Immature natural killer cell (primary cell): ENCODE results near the gene FNDC3B. TPM values are rescaled to one million over a fixed set of nuclear protein-coding genes. Genes with fewer than 3 reads are reported as not detected.

Source experiments
- DNase-seq, 3 donors: peaks; one replicate each; pipeline ENCODE4 v3.0.0; 2022; ENCODE audit warnings: mixed read lengths in 1 of 3
- H3K27ac Mint-ChIP-seq, 6 donors: one replicate each; pipeline ENCODE4 v1.8.0; 2020; ENCODE audit warnings: mixed read lengths in 6 of 6, mild to moderate bottlenecking in 5 of 6, inconsistent platforms in 4 of 6, moderate library complexity in 3 of 6
- H3K27me3 Mint-ChIP-seq, 3 donors: one replicate each; pipeline ENCODE4 v1.8.0; 2020 to 2021; ENCODE audit warnings: low read depth in 3 of 3, mild to moderate bottlenecking in 3 of 3, mixed read lengths in 3 of 3, moderate library complexity in 3 of 3, inconsistent platforms in 1 of 3
- H3K36me3 Mint-ChIP-seq, 3 donors: one replicate each; pipeline ENCODE4 v1.8.0; 2020; ENCODE audit warnings: mixed read lengths in 3 of 3, inconsistent platforms in 2 of 3, mild to moderate bottlenecking in 2 of 3
- H3K4me1 Mint-ChIP-seq, 2 donors: one replicate each; pipeline ENCODE4 v1.8.0; 2020; ENCODE audit warnings: inconsistent platforms in 2 of 2, mild to moderate bottlenecking in 2 of 2, mixed read lengths in 2 of 2, moderate library complexity in 1 of 2
- H3K4me3 Mint-ChIP-seq, 5 donors: one replicate each; pipeline ENCODE4 v1.8.0; 2020; ENCODE audit warnings: mild to moderate bottlenecking in 5 of 5, mixed read lengths in 5 of 5, inconsistent platforms in 3 of 5, moderate library complexity in 3 of 5
- H3K9me3 Mint-ChIP-seq, 6 donors: one replicate each; pipeline ENCODE4 v1.8.0; 2020; ENCODE audit warnings: mild to moderate bottlenecking in 6 of 6, mixed read lengths in 6 of 6, inconsistent platforms in 4 of 6, moderate library complexity in 3 of 6
- polyA plus RNA-seq, 3 donors: library from polyadenylated mRNA; unstranded; fragments of 300-500 nt; fragmentation: Illumina TruSeq; gene quantifications; one replicate each; pipeline ENCODE4 v1.2.3, GENCODE V29; 2021

Gene FNDC3B
- polyA plus RNA-seq, 3 donors from 2014 or later = 19.7 to 46.1 (median 24.4) TPM

DNA sequence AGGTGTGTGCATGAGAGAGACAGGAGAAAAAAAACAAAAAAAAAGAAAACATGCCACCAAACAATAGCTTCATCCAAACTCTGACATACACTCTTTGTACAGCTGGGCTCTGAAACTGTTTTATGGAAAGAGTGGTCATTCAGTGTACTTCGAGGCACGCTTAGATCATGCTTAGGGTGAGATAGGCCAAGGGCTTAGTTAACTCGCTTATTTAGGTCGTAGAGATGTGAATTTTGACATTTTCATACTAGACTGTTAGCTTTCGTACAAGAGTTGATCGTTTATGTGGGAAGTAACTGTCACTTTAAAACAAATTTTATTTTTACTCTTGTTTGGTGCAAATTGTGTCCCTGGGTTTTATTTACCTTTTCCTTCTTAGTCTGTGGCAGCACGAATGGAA lies 242.5 kb downstream of the FNDC3B start:
- no peak overlapping the region for H3K4me3 Mint-ChIP-seq
- peak overlapping the region in 1 of 6 donors; percentile 55 for H3K27ac Mint-ChIP-seq
- peaks cover 0 to 4% (median 0%) of the 10 kb centered on the region in 3 donors for H3K27me3 Mint-ChIP-seq
- no peak for DNase-seq
- H3K36me3 Mint-ChIP-seq = peaks cover 5 to 13% (median 12%) of the 10 kb centered on the region in 3 donors
- peaks cover 27 to 52% of the 10 kb centered on the region in 2 donors for H3K4me1 Mint-ChIP-seq
- no peaks in the 10 kb centered on the region for H3K9me3 Mint-ChIP-seq

DNA sequence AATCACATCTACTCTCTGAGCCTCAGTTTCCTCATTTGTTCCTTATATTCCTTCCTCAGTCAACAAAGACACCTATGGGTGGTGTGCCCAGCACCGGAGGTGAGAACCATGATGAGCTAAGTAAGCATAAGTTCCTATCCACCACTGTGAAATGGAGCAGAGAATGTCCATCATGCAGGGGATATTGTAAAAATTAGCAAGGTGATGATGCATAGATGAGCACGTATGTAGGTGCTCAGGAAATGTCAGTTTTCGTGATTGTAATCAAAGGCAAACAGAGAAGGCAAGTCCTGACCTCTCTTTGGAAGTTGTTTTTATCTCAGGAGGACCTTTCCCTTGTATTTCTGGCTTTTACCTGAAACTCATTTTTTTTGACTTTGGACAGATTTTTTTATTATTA lies 243.5 kb downstream of the FNDC3B start:
- no peaks in the 10 kb centered on the region for H3K9me3 Mint-ChIP-seq
- no peak overlapping the region for H3K4me3 Mint-ChIP-seq
- peaks cover 8 to 17% (median 16%) of the 10 kb centered on the region in 3 donors for H3K36me3 Mint-ChIP-seq
- no peak for DNase-seq
- H3K27ac Mint-ChIP-seq = peak overlapping the region in 3 of 6 donors; percentile 8 to 27 (median 12)
- H3K4me1 Mint-ChIP-seq = peaks cover 34 to 58% of the 10 kb centered on the region in 2 donors
- peaks cover 0 to 4% (median 0%) of the 10 kb centered on the region in 3 donors for H3K27me3 Mint-ChIP-seq

GRCh38 chr3:172283841-172284357 lies 244.5 kb downstream of the FNDC3B start:
- H3K27me3 Mint-ChIP-seq = peaks cover 0 to 11% (median 0%) of the 10 kb centered on the region in 3 donors
- no peak for DNase-seq
- peaks cover 42 to 62% of the 10 kb centered on the region in 2 donors for H3K4me1 Mint-ChIP-seq
- H3K36me3 Mint-ChIP-seq = peaks cover 12 to 17% (median 16%) of the 10 kb centered on the region in 3 donors
- no peak overlapping the region for H3K27ac Mint-ChIP-seq
- H3K9me3 Mint-ChIP-seq = no peaks in the 10 kb centered on the region
- H3K4me3 Mint-ChIP-seq = no peak overlapping the region

DNA sequence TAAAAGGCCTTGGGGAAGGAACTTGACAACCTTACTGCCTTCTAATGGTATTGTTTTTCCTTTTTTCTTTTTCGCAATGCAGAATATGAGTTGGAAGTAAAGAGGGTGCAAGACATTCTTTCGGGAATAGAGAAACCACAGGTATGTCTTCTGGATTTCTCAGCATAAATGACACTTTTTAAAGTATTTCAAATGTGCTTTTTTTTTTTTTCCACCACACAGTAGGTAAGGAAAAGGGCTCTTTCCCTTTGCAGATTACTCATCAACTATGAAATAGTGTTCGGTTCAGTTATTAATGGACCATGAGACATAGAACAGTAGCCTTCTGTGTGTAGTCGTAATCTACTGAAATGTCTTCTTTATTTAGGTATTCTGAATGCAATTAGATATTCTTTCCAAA lies 246.5 kb downstream of the FNDC3B start:
- H3K4me1 Mint-ChIP-seq = peaks cover 54 to 75% of the 10 kb centered on the region in 2 donors
- no peaks in the 10 kb centered on the region for H3K9me3 Mint-ChIP-seq
- no peak overlapping the region for H3K4me3 Mint-ChIP-seq
- no peak for DNase-seq
- H3K27me3 Mint-ChIP-seq = peaks cover 0 to 13% (median 0%) of the 10 kb centered on the region in 3 donors
- H3K36me3 Mint-ChIP-seq = peaks cover 12 to 17% (median 12%) of the 10 kb centered on the region in 3 donors
- peak overlapping the region in 1 of 6 donors; percentile 35 for H3K27ac Mint-ChIP-seq

DNA sequence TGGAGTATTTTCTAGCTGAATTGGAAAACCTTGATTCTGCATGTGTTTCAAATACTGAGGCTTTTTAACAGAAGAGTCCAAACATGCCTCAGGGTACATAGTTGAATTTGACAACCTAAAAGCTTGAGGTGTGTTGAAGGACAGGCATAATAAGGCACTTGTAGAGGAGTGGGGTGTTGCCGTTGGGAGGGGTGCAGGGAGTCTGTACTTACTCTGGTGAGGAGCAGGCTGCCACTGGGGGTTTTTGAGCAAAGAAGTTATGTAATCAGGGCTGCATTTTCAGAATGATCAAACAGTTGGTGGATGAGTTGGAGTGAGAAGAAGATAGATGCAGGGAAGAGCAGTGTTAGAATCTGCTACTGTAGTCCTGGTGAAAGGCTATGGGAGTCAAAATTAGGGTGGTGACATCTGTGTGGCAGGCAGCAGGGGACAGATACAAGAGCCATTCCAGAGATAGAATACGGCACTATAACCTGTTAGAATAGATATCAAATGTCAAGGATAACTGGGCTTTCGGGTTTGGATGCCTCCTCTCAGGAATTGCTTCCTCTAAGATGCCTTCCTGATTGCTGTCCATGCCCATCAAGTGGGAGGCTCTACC lies 247.3 kb downstream of the FNDC3B start:
- Mint-ChIP-seq H3K4me1 (peaks cover 56 to 74% of the 10 kb centered on the region in 2 donors), H3K27ac (peak overlapping the region; percentile 15 to 88 (median 65)), H3K4me3 (no peak overlapping the region), H3K36me3 (peaks cover 12 to 17% (median 12%) of the 10 kb centered on the region in 3 donors), H3K27me3 (peaks cover 0 to 13% (median 0%) of the 10 kb centered on the region in 3 donors), H3K9me3 (no peaks in the 10 kb centered on the region)
- no peak for DNase-seq

DNA sequence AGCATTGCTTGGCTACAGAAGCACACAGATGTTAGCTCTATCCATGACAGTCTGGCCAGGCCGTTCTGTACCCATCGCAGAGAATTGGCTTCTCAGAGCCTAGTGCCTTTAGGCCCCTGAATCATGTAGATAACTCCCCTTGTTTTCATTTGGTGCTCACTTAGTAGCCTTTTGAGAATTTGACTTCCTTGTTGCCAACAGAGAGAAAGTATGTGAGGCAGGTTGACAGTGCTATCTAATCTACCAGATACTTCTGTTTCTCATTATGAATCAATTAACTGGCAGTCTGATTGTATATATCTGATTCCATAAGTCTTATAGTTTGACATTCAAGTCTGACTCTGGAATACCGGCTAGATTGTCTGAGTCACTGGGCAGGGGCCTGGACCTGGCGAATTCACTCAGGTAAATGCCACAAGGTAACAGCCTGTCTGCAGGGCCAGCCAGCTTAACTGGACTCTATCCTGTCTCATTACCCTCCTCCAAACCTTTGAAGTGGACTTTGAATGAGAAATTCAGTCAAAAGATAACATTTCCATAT lies 248.6 kb downstream of the FNDC3B start:
- Mint-ChIP-seq H3K36me3 (peaks cover 9 to 15% (median 12%) of the 10 kb centered on the region in 3 donors), H3K27me3 (peaks cover 0 to 13% (median 0%) of the 10 kb centered on the region in 3 donors), H3K9me3 (no peaks in the 10 kb centered on the region), H3K4me1 (peaks cover 62 to 76% of the 10 kb centered on the region in 2 donors), H3K27ac (peak overlapping the region; percentile 64 to 91 (median 84)), H3K4me3 (peak overlapping the region in 2 of 5 donors; percentile 77 to 90)
- DNase-seq = no peak

DNA sequence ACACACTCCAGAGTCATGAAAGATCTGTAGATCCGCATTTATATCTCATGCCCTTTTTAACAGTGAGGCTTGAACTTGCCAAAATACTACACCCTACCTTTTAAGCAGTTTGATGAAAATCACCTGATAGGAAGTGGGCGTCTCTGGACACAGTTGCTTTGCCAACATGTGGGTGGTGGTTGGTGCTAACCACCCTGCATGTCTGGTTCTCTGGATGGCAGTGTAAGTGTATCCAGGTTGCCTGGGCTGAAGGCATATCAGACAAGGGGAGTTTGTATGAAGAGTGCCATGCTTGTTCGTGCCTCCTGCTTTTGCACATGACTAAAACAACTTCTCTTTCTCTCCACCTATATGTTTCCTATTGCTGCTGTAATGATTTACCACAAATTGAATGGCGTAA lies 249.3 kb downstream of the FNDC3B start:
- H3K27me3 Mint-ChIP-seq = peaks cover 0 to 13% (median 0%) of the 10 kb centered on the region in 3 donors
- peak overlapping the region; percentile 60 to 90 (median 77) for H3K4me3 Mint-ChIP-seq
- peaks cover 62 to 77% of the 10 kb centered on the region in 2 donors for H3K4me1 Mint-ChIP-seq
- peak; percentile 43 to 49 (median 45) for DNase-seq
- no peaks in the 10 kb centered on the region for H3K9me3 Mint-ChIP-seq
- H3K36me3 Mint-ChIP-seq = peaks cover 7 to 16% (median 9%) of the 10 kb centered on the region in 3 donors
- H3K27ac Mint-ChIP-seq = peak overlapping the region; percentile 64 to 91 (median 84)

DNA sequence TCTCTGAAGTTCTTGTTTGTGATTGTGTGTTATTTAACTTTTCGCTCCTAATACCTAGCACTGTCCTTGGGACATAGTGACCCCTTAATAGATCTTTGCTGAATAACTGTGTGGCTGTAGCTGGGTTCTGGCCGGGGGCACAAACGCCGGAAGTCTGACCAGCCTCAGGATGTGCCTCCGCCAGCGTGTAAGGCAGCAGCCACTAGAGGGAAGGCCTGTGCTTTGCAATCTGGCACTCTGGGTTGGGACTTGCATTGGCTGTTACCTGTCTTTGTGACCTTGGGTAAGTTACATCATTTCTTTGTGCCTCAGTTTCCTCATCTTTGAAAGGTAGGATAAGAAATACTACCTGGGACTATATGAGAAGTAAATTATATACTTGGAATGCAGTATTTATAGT lies 250.2 kb downstream of the FNDC3B start:
- no peaks in the 10 kb centered on the region for H3K9me3 Mint-ChIP-seq
- peaks cover 13 to 21% (median 14%) of the 10 kb centered on the region in 3 donors for H3K36me3 Mint-ChIP-seq
- H3K4me1 Mint-ChIP-seq = peaks cover 67 to 83% of the 10 kb centered on the region in 2 donors
- peak overlapping the region; percentile 81 to 92 (median 88) for H3K27ac Mint-ChIP-seq
- peak overlapping the region; percentile 75 to 90 (median 77) for H3K4me3 Mint-ChIP-seq
- DNase-seq = peak; percentile 24 to 43 (median 24)
- peaks cover 0 to 13% (median 0%) of the 10 kb centered on the region in 3 donors for H3K27me3 Mint-ChIP-seq

- H3K4me1 Mint-ChIP-seq = peaks cover 59 to 82% of the 10 kb centered on the region in 2 donors
- peak overlapping the region in 1 of 5 donors; percentile 19 for H3K4me3 Mint-ChIP-seq
- H3K27ac Mint-ChIP-seq = peak overlapping the region in 2 of 6 donors; percentile 28 to 81
- no peaks in the 10 kb centered on the region for H3K9me3 Mint-ChIP-seq
- H3K27me3 Mint-ChIP-seq = peaks cover 0 to 13% (median 0%) of the 10 kb centered on the region in 3 donors
- no peak for DNase-seq
- H3K36me3 Mint-ChIP-seq = peaks cover 10 to 17% (median 16%) of the 10 kb centered on the region in 3 donors
These were observed 251.1 kb downstream of the FNDC3B start for GRCh38 chr3:172290457-172290856.

GRCh38 chr3:172291650-172292049 lies 252.3 kb downstream of the FNDC3B start:
- Mint-ChIP-seq H3K27me3 (peaks cover 0 to 12% (median 0%) of the 10 kb centered on the region in 3 donors), H3K36me3 (peaks cover 15 to 24% (median 22%) of the 10 kb centered on the region in 3 donors), H3K4me1 (peaks cover 63 to 86% of the 10 kb centered on the region in 2 donors), H3K9me3 (no peaks in the 10 kb centered on the region), H3K27ac (peak overlapping the region in 1 of 6 donors; percentile 23), H3K4me3 (no peak overlapping the region)
- DNase-seq = no peak

- Mint-ChIP-seq H3K27me3 (peaks cover 0 to 11% (median 0%) of the 10 kb centered on the region in 3 donors), H3K4me1 (peaks cover 59 to 85% of the 10 kb centered on the region in 2 donors), H3K4me3 (no peak overlapping the region), H3K36me3 (peaks cover 16 to 28% (median 23%) of the 10 kb centered on the region in 3 donors), H3K27ac (peak overlapping the region in 1 of 6 donors; percentile 23), H3K9me3 (no peaks in the 10 kb centered on the region)
- DNase-seq = no peak
These were observed 253.0 kb downstream of the FNDC3B start for GRCh38 chr3:172292422-172292821.

DNA sequence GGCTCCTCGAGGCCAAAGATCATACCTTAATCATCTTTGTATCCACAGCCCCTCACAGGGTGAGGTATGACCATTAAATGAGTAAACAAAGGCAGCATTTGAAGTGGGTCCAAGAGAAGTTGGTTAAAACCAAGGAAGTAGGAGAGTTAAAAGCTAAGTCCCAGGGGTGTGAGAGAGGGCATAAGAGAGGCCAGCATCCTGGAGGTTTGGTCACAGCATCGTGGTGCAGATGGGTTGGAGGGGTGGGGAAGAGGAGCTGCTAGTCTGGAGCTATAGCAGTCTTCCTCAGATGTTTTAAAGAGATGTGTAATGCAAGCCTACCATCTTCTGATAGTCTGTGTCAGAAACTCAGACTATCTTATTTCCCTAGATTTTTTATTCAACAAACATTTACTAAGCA lies 253.7 kb downstream of the FNDC3B start:
- peaks cover 53 to 79% of the 10 kb centered on the region in 2 donors for H3K4me1 Mint-ChIP-seq
- peaks cover 0 to 11% (median 0%) of the 10 kb centered on the region in 3 donors for H3K27me3 Mint-ChIP-seq
- H3K9me3 Mint-ChIP-seq = no peaks in the 10 kb centered on the region
- peak overlapping the region in 2 of 6 donors; percentile 23 to 67 for H3K27ac Mint-ChIP-seq
- DNase-seq = no peak
- H3K36me3 Mint-ChIP-seq = peaks cover 15 to 31% (median 23%) of the 10 kb centered on the region in 3 donors
- H3K4me3 Mint-ChIP-seq = no peak overlapping the region

- Mint-ChIP-seq H3K4me1 (peaks cover 40 to 71% of the 10 kb centered on the region in 2 donors), H3K36me3 (peaks cover 15 to 39% (median 23%) of the 10 kb centered on the region in 3 donors), H3K4me3 (no peak overlapping the region), H3K9me3 (no peaks in the 10 kb centered on the region), H3K27ac (peak overlapping the region in 4 of 6 donors; percentile 7 to 38 (median 31)), H3K27me3 (peaks cover 0 to 5% (median 0%) of the 10 kb centered on the region in 3 donors)
- no peak for DNase-seq
These were observed 254.9 kb downstream of the FNDC3B start for GRCh38 chr3:172294223-172294806.
